GM19238 (cell line): ENCODE results near the gene FBXL17.

Experiments
- DNase-seq: peaks from one replicate; pipeline ENCODE4 v3.0.0; 2011; ENCODE audit warnings: low spot score; ENCODE audit not compliant: insufficient read length

FBXL17 gene

DNA sequence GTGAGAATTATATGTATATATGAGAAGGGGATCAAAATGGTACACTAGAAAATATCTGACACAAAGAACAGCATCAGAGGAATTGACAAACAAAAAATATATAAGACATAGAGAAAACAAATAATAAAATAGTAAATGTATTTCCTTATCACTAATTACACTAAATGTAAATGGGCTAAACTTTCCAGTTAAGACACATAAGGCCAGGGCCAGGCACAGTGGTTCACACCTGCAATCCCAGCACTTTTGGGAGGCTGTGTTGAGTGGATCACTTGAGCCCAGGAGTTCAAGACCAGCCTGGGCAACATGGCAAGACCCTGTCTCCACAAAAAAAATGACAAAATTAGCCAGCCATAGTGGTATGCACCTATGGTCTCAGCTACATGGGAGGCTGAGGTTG, 8.5 kb downstream of the FBXL17 start:
- no peak for DNase-seq

DNA sequence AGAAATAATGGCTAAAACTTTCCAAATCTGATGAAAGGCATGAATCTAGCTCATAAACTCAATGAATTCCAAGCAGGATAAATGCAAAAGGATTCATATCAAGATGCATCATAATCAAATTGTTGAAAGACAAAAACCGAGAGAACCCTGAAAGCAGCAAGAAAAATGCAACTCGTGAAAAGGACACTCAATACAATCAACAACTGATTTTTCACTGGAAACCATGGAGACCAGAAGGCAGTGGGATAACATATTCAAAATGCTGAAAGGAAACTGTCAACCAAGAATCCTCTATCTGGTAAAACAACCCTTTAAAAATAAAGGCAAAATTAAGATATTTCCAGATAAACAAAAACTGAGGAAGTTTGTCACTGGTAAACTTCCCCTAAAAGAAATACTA, 9.5 kb downstream of the FBXL17 start:
- DNase-seq = no peak

DNA sequence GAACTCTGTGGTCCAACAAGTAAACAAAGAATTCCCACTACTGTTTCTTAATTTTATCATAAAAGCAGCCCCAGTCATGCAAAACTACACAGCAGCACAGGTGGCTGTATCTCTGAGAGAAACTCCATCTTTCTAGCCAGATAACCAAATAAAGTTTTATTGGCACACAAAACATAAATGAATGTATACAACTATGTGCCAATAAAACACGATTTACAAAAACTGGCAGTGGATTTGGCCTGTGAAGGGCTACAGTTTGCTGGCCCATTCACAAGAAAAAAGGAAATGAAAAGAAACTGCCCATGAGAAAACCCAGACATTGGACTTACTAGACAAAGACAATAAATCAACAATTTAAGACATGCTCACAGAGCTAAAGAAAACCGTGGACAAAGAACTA, 10.6 kb downstream of the FBXL17 start:
- no peak for DNase-seq

DNA sequence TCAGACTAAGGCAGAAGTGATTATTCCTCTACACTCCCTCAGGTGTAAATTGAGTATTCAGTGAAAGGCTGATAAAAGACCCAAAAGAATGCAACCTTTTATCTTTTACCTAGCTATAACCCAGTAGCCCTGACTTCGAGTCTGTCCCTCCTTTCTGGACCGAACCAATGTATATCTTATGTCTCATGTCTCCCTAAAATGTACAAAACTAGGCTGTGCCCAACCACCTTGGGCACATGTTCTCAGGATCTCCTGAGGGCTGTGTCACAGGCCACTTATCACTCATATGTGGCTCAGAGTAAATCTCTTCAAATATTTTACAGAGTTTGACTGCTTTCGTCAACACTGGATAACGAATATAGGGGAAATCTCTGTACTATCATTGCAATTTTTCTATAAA, 12.7 kb downstream of the FBXL17 start:
- no peak for DNase-seq

DNA sequence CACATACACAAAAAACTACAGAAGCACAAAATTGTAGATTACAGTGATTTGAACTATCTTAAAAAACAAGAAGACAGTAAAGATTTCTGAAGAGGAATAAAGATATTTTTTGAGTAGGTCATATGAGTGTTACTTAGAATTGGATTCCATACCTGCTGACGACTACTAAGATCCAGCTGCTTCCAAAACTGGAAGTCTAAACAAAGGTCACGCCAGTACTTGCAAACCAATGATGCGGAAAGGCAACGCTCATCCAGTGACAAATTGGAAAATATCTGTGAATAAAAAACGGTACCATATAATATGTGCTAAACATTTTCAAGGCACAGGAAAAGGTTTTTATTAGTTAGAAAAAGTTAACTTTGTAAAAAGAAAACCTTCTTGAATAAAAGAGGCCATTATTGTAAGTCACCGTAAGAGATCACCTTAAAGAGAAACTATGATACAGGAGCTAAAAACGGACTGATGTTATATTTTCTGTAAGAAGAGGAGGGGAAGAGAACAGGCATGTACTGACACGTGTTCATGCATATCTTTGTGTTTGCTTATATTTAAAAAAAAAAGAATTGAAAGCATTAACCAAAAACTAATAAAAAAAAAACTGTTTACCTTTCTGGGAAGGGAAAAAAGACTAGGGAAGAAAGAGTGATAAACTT, 14.1 kb downstream of the FBXL17 start:
- no peak for DNase-seq

DNA sequence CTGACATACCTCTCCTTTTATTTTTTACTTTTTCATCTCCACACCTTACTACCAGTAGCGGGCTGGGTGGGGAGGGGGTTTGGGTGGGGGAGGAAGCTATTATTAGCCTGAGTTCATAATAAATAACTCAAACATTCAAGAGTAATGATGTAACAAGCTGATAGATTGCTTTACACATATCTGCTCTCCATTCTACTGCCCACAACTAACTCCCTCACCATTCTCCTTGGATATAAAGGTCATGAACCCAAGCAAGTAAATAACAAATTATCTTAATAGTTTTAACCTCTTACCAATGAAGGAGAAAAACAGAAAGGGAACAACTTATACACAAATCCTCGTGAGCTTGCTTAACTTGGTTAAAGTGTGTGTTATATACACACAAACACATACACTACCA, 15.4 kb downstream of the FBXL17 start:
- DNase-seq = no peak

DNA sequence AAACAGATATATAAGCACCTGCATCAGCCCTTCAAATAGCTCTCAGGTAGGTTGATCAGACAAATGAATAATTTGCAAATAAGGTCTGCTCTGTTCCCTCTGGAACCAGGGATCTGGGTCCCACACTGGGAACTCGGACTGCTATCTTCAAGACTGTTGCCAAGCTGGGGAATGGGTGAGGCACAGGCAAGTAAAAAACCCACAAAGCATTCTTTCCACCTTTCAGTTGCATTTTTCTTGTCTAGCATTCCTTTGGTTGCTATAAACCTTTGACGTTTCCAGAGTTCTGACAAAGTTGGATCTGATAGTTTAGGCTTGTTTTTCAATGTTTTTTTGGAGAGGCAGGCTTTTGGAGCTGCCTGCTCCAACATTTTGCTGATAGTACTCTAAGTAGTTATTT, 20.1 kb downstream of the FBXL17 start:
- no peak for DNase-seq

DNA sequence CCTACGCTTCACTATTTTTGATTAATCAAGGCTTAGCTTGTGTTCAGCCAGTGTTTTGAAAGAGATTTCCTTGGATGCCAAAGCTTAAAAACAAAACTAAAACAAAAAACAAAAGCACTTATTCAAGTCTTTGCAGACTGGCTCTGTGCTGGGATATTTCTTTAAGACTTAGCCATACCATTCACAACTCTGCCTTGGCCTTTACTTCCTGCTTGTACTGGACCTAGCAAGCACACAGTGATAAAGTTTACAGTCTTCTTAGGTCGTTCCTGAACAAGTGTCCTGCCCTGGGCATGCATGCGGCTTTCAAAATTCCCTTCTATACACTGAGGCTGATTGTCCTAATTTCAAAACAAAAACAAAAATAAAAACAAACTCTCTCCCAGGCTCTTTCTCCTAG, 20.7 kb downstream of the FBXL17 start:
- DNase-seq = no peak

DNA sequence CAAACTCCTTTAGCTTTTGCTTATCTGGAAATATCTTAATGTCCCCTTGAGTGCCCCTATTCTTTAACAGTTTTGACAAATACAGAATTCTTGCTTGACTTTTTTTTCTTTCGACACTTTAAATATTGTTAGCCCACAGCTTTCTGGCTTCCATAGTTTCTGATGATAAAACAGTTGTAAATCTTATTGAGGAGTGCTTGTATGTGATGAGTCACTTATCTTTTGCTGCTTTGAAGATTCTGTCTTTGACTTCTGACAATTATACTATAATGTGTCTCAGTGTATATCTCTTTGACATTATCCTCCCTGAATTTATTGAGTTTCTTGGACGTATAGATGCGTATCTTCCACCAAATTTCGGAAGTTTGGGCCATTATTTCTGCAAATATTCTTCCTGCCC, 21.6 kb downstream of the FBXL17 start:
- DNase-seq = no peak

DNA sequence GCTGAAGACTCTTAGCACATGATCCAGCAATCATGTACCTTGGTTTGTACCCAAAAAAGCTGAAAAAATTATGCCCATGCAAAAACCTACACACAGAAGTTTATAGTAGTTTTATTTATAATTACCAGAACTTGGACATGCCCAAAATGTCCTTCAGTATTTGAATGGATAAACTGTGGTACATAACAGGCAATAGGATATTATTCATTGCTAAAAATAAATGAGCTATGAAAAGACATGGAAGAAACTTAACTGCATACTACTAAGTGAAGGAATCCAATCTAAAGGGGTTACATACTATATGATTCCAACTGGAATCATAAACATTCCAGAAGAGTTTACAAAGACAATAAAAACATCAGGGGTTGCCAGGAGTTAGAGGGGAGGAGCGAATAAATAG, 25.6 kb downstream of the FBXL17 start:
- DNase-seq = no peak

DNA sequence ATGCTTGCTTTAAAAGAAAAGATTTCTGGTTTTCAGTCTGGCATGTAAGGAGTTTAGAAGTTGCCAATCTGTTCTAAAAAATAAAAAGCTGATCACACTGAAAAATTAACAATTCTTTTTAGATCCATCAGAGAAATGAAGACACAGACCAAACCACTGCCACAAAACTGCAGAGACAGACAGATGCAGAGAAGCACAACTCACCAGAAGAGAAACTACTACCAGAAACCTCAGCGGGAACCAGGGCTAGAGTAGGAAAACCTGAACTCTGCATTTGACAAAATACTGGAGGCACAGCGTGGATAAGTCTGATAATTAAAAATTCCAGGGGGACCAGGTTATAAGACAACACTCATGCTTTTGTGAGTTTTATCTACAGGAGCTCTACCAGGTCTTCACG, 28.8 kb downstream of the FBXL17 start:
- no peak for DNase-seq

DNA sequence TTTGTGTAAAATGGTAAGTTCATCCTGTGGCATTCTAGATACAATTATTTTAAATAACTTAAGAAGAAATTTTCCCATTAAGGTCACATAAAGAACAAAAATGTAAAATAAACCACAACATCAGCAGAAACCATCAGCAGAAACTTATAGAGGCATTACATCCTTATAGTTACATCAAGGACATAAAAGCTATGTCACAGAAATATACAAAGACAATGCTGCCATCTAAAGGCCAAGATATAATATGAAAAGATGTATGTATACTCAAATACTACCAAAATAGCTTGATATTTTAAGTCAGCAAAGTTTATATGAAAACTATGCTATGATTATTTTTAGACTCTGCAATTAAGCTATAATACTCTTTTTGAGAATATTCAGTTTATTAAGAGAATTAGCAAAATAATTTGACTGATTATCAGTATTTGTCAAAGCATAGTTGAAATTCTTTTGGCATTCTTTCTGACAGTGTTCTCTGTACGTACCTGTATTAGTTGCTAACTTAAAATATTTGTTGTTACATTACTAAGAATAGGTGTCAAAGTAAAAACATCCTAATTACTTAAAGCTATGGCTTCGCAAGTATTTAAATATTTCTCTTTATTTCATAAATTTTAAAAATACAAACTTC, 36.2 kb downstream of the FBXL17 start:
- no peak for DNase-seq

DNA sequence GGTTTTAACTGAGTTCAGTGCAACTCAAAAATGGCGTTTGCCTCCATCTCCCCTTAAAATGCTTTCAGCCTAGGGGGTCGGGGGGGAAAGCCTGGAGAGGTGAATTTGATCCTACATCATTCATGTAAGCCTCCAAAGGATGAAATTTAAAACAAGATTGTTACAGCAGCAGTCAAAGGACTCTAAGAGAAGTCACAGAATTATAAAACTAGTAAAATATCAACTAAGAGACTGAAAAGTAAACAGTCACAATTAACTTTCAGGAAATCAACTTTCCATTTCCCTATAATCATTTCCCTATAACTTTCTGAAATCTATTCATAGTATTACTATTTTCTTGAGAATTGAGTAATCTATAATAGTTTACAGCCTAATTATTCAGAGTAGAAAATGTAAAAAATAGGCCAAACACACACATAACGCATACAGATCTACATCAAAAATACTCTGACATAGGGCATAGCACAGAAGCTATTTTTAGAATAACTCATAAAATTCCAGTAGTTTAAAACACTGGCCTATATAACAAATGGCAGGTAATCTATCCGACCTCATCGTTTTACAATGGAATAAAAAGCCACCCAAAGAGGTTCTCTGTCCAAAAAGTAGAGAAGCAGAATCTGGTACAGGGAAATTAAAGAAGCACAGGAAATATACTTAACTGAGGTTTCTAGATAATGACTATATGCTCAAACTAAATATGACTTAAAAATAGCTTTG, 37.6 kb downstream of the FBXL17 start:
- DNase-seq = no peak

DNA sequence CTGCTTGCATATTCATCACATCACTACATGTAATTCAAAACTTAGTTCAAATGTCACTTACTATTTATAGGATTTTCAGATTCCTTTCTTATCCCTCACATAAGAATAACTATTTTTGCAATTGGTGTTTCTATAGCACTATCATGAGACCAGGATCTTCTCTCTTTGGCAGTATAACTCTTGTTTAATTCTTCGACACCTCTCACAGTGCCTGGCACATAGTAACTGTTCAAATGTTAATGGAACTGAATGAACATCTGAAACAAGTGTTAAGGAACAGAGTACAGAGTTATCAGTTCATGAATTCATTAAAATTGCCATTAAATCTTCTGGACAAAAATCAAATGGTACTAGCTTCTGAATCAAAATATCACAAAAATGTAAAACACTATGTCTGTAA, 40.0 kb downstream of the FBXL17 start:
- no peak for DNase-seq

DNA sequence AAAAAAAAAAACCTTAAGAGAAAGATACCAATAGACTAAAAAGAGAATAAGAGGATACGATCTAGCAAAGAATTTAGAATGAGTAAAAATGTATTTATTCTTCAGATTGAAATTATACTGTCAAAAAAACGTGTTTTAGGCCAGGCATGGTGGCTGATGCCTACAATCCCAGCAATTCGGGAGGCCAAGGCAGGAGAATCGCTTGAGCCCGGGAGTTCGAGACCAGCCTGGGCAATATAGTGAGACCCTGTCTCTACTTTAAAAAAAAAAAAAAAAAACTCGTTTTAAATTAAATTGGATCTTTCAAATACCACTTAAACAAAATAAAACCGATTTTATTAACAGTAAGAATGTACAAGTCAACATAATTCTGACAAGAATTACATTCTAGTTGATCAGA, 41.8 kb downstream of the FBXL17 start:
- DNase-seq = no peak

DNA sequence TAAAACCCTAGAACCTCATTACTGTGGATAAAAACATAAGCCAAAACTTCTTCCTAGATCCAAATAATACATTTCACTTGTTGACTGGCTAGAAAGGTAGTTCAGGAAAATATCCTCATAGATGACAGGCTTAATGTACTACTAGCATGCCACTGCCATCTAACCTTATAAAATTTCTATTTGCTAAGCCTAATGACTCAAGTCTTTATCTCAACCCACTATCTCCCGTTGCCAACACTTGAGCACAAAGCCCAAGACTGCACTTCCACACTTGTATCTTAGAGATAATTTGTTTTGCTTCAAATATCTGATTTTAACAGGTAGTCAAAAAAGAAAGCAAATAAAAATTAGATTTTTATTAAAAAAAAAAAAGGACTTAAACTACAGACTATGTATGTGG, 42.7 kb downstream of the FBXL17 start:
- no peak for DNase-seq

DNA sequence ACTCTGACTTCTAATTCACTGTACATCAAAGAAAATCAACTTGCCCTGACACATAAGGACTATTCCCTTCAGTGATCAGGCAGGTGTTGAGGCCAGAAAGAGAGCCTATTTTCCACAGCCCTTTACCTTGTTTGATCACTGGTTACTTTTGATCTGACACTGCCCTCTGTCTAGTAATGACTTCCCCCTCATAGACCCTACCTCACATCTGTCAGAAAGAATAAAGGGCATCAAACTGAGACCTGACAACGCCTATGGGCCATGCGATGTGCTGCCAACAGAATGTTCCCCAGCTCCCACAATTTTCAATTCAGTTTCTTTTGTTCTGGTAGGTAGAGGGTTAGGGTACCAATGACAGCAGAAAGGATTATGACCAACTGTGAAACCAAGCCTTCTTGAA, 47.7 kb downstream of the FBXL17 start:
- DNase-seq = no peak

DNA sequence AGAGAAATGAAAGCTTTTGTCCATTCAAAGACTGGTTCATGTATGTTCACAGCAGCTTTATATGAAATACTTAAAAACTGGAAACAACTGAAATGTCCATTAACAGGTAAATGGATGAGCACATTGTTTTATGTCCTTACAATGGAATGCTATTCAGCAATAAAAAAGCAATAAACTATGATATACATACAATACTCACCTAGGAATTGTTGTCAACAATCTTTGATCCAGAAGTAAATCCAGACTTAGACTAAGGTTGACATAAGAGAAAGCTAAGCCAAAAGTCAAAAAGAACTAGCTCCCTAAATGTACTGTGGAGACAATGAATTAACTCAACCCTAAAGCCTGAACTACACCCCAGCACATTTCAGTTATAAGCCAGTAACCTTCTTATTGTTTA, 54.9 kb downstream of the FBXL17 start:
- no peak for DNase-seq

DNA sequence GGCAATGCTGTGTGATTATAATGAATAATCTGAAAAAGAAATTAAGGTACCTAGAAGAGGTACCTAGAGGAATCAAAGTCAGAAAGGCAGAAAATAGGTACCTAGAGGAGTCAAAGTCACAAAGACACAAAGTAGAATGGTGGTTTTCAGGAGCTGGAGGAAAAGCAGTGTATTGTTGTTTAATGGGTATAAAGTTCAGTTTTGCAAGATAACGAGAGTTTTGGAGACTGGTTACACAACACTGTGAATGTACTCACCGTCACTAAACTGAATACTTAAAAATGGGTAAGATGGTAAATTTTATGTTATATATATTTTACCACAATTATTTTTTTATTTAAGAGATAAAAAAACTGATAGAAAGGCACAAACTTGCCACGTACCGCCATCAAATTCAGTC, 57.0 kb downstream of the FBXL17 start:
- DNase-seq = no peak

DNA sequence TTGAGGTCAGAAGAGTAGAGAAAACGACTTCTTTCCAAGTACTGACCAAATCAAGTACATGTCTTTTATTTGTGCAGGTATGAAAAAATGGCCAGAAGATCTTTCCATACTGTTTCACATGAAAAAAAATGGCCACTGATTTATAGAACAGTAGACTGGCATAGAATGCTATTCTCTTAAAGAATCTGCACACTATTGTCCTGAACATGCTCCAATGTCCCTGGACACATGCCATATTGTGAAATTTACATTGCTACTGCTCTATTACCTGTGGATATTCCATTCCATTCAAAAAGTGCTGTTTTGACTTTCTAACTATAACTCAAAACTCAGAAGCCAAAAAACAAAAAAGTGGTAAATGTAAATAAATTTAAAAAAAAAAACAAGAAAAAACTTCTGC, 60.6 kb downstream of the FBXL17 start:
- no peak for DNase-seq

DNA sequence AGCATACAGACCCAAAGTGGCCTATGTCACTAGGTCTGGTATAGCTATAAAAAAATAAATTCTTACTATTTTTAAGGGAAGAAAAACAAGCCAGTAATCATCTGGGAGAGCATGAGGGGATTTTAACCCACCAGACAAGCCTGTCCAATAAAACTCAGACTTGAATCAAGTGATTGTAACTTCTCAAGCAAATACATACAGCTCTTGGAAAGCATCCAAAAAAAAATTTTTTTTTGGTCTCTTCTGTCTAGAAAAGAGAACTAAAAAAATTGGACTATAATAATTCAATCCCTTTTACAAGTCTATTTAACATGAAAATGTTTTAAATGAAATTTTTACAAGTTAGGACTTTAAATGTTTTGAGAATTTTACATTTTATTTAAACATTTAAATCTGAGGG, 61.7 kb downstream of the FBXL17 start:
- DNase-seq = no peak

DNA sequence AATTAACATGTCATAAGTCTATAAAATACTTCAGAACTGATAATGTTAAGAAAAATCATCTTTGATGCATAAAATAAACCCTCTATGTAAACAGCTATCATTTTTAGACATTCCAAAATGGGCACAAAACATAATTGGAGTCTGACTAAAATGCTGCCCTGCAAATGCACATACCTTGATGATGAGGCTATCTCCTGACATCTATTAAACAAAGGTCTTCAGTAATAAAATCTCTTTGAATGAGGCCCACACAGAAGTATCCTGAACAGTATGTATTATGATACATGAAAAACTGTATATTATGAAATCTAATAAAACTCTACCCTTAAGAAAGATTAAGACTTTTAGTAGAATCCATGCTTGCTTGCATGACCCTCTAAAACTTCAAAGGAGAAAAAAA, 66.1 kb downstream of the FBXL17 start:
- DNase-seq = no peak

DNA sequence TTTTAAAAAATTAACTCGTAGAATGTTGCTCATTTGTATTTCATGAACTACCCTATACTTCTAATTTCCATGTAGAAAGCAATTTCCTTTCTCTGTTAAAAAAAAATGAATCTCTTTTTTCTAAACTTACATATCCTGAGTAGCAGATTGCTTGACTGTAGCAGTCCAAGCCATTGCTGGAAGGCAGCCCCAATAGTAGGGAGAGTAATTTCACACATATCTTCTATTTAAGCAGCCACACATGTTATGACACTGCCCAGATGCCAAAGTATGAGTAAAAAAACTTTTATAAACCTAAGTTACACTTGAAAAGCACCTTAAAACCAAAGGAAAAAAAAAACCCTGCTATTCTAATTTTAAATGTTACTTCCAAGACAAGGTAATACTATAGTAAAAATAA, 69.6 kb downstream of the FBXL17 start:
- no peak for DNase-seq
